Fibroblast of villous mesenchyme (primary cell): Measurements from ENCODE around the gene NEU4. TPM values are rescaled to one million over a fixed set of nuclear protein-coding genes. Genes with fewer than 3 reads are reported as not detected.
"Not testable (repeated sequence)": the region's sequence is repeated elsewhere in the genome, so short reads cannot be mapped to it uniquely, and the experiment has no call there.

Experiments
- DNase-seq: peaks from one replicate; pipeline ENCODE4 v3.0.0-alpha.2; 2010; ENCODE audit warnings: low read depth
- H3K4me3 ChIP-seq: 2 replicates; pipeline ENCODE4 v1.5.1; 2011; ENCODE audit warnings: low read depth, mild to moderate bottlenecking, low read length
- total RNA-seq: library from RNA; depleted of rRNA; stranded (reverse); fragments of >200 nt; gene quantifications from 2 replicates; pipeline ENCODE4 v1.2.3, GENCODE V29; 2012
- TF ChIP-seq, protein P1 (sequence below): IDR thresholded peaks from 2 replicates; pipeline ENCODE4 v1.5.1; 2012; ENCODE audit warnings: low read depth, mild to moderate bottlenecking, low read length; ENCODE audit not compliant: insufficient read depth

Gene NEU4
- total RNA-seq, 1 donor, result not detected

- no peak for DNase-seq
- H3K4me3 ChIP-seq, result no peak overlapping the region
- TF ChIP-seq, protein P1, sequence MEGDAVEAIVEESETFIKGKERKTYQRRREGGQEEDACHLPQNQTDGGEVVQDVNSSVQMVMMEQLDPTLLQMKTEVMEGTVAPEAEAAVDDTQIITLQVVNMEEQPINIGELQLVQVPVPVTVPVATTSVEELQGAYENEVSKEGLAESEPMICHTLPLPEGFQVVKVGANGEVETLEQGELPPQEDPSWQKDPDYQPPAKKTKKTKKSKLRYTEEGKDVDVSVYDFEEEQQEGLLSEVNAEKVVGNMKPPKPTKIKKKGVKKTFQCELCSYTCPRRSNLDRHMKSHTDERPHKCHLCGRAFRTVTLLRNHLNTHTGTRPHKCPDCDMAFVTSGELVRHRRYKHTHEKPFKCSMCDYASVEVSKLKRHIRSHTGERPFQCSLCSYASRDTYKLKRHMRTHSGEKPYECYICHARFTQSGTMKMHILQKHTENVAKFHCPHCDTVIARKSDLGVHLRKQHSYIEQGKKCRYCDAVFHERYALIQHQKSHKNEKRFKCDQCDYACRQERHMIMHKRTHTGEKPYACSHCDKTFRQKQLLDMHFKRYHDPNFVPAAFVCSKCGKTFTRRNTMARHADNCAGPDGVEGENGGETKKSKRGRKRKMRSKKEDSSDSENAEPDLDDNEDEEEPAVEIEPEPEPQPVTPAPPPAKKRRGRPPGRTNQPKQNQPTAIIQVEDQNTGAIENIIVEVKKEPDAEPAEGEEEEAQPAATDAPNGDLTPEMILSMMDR, result no peak
These were observed 11.4 kb upstream of the NEU4 start for GRCh38 chr2:241797441-241798080.

GRCh38 chr2:241798081-241798630, 10.8 kb upstream of the NEU4 start:
- H3K4me3 ChIP-seq, result no peak overlapping the region
- no peak for DNase-seq
- TF ChIP-seq, protein P1, result no peak

DNA sequence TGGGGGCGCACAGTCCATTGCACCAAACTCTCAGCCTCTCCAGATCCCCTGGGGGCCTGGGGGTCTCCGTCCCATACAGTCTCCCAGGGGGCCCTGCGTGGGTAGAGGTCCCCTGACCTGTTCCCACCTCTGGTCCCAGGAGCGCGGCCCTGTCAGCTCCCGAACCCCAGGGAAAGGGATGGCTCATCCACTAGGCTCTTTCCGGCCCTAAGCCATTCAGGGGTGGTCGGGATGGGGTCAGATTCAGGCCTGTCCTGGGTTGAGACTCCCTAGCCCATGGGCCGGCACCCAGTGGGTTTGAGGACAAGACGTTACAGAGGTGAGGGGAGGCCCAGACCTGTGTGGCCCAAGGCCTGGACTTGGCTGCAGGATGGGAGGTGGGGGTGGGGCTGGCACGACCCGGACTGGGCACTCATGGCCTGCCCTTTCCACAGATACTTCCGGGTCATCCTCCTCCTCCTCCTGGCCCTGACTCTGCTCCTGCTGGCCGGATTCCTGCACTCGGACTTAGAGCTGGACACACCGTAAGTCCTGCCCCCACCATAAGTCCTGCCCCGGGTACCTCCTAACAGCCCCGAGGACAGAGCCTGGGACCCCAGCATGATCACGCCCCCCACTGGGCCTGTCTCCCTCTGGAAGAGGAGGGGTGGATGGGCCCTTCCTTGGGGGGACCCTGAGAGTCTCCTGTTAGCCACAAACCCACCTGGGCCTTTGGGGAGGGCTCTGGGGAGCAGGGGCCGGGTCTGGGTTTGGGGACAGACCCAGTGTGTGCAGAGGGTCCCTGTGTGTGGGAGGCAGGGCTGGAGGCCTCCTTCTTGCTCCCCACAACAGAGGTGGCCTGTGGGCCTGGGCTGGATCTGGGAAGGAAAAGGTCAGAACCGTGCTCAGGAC, 10.1 kb upstream of the NEU4 start:
- TF ChIP-seq, protein P1, result no peak
- no peak overlapping the region for H3K4me3 ChIP-seq
- DNase-seq, result no peak

DNA sequence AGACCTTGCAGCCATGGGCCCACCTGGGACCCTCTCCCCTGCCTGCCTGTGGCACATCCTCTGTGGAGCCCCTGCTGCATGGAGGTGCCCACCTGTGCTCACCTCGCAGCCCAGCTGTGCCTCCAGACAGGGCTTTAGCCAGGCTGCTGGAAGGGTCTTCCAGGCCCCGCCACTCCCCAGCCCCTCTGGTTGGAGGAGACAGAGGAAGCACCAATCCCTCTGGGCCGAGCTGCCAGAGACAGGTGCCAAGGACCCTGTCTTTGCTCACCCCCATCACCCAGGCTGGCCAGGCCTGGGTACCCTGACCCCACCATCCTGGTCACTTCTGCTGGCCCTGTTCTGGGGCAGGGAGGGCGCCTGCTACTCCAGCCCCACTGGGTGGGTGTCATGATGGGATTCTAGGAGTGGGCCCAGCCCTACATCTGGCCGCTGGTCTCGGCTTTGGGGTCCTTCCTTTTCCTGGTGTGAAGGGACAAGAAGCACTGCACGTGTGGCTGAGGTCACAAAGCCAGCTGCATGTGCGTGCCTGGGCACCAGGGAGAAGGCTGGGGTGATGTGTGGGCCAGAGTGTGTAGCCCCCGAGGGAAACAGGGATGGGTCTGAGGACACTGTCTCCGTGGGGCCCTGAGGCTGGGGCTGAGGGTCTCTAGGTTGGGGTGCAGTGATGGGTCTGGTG, 9.3 kb upstream of the NEU4 start:
- DNase-seq, result no peak
- TF ChIP-seq, protein P1, result no peak
- H3K4me3 ChIP-seq, result no peak overlapping the region

GRCh38 chr2:241800198-241800903, 8.6 kb upstream of the NEU4 start:
- H3K4me3 ChIP-seq, DNase-seq: not testable (repeated sequence)

GRCh38 chr2:241801611-241802420, 7.2 kb upstream of the NEU4 start:
- TF ChIP-seq, protein P1, result no peak
- H3K4me3 ChIP-seq, result no peak overlapping the region
- no peak for DNase-seq
